Body of pancreas (tissue), 4 donors: ENCODE data around the gene GLIS1. TPM values are rescaled to one million over a fixed set of nuclear protein-coding genes. Genes with fewer than 3 reads are reported as not detected.

Experiments used
- ATAC-seq: fragments of 150-250 bp; one replicate; pipeline ENCODE4 v1.9.1; 2016
- DNase-seq, 4 donors: peaks; one replicate each; pipeline ENCODE4 v3.0.0-alpha.2; 2019
- H3K27ac ChIP-seq, 4 donors: fragments of 200-600 bp; sonication (generic); 1 replicate in 3 of 4; 2 replicates in 1 of 4; pipeline versions ENCODE4 v1.5.1 to v1.6.1; 2016 to 2019; ENCODE audit warnings: mild to moderate bottlenecking in 1 of 4, mixed read lengths in 1 of 4, moderate library complexity in 1 of 4
- H3K27me3 ChIP-seq, 2 donors: fragments of 200-600 bp; sonication (generic); one replicate each; pipeline ENCODE4 v1.6.0; 2016; ENCODE audit warnings: mild to moderate bottlenecking in 1 of 2
- H3K36me3 ChIP-seq, 2 donors: fragments of 200-600 bp; sonication (generic); replicated peaks in 1 of 2; 2 replicates each; pipeline ENCODE4 v1.5.1; 2016; ENCODE audit warnings: low read depth in 2 of 2; ENCODE audit not compliant: insufficient read depth in 1 of 2
- H3K4me1 ChIP-seq: fragments of 200-600 bp; sonication (generic); one replicate; pipeline ENCODE4 v1.6.0; 2016
- H3K4me3 ChIP-seq, 2 donors: fragments of 200-600 bp; sonication (generic); 1 replicate in 1 of 2; 2 replicates in 1 of 2; pipeline ENCODE4 v1.5.1; 2016 to 2019
- H3K9me3 ChIP-seq, 3 donors: fragments of 200-600 bp; sonication (generic); 1 replicate in 2 of 3; 2 replicates in 1 of 3; pipeline ENCODE4 v1.5.1; 2016
- CTCF ChIP-seq, 7 experiments: fragments of 450-650 bp in 4 of 7; fragments of 200-600 bp in 3 of 7; sonication (generic) in 3 of 7; IDR thresholded peaks; one replicate each; pipeline ENCODE4 v1.5.1; 2016 to 2019; ENCODE audit warnings: antibody characterized with exemption in 7 of 7
- POLR2A ChIP-seq, 3 donors: fragments of 450-650 bp; IDR thresholded peaks; one replicate each; pipeline ENCODE4 v1.6.1; 2016; ENCODE audit warnings: antibody characterized with exemption in 3 of 3, mild to moderate bottlenecking in 2 of 3
- WGBS, 2 donors: methylation state at CpG; one replicate each; pipeline ENCODE4 v1.1.5; 2017; 5-methylcytosine and 5-hydroxymethylcytosine counted together
- intact Hi-C: fragments of 100-400 bp; cut with DNase I; formaldehyde crosslinking; loops from one replicate; pipeline ENCODE4 v1.15.1; 2023
- total RNA-seq, 2 donors: library from RNA; depleted of rRNA; stranded (reverse); fragments of >200 nt; gene quantifications; one replicate each; pipeline ENCODE4 v1.1.0, GENCODE V29; 2016

The GLIS1 gene
- total RNA-seq, 2 donors from 2014 or later: 0.33 TPM; not detected in 1

DNA sequence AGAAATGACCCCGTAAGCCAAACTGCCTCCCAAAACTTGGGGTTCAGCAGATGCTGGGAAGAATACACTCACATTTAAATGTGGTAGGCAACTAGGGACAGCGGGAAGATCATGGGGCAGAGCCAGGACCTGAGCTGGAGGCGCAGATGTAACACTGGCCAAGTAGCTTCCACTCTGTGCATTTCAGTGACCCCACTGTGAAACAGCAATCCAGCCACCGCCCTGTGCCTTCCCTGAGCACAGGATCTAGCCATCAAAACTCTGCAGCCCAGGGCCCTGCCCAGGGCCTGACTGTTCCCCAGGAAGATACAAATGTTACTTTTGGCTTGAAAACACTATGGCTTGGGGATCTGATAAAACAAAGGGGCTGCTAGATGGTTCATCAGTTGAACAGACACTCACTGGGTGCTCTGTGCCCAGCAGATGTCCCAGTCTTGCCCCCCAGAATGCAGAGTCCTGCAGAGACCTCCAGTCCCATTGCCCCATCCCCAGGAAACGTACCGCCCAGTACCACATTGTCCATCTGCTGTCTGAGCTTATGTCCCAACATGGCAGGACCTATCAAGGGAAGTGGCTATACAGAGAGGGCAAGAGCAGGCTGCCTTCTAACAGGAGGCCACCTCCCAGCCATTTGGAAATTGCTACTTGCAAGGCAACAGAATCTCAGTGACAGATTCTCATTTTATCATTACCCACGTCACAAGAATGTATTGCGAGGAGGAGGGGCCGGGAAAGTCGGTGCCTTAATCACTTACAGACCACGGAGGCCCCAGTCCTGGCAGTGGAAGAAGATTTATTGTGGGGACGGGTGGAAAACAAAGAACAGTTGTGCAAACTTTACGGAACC, 155.7 kb downstream of the GLIS1 start:
- peak in 1 of 4 donors; percentile 9 for DNase-seq
- WGBS, 2 donors: 82 to 90% methylated on average over 12 to 13 of the region's 13 CpGs

DNA sequence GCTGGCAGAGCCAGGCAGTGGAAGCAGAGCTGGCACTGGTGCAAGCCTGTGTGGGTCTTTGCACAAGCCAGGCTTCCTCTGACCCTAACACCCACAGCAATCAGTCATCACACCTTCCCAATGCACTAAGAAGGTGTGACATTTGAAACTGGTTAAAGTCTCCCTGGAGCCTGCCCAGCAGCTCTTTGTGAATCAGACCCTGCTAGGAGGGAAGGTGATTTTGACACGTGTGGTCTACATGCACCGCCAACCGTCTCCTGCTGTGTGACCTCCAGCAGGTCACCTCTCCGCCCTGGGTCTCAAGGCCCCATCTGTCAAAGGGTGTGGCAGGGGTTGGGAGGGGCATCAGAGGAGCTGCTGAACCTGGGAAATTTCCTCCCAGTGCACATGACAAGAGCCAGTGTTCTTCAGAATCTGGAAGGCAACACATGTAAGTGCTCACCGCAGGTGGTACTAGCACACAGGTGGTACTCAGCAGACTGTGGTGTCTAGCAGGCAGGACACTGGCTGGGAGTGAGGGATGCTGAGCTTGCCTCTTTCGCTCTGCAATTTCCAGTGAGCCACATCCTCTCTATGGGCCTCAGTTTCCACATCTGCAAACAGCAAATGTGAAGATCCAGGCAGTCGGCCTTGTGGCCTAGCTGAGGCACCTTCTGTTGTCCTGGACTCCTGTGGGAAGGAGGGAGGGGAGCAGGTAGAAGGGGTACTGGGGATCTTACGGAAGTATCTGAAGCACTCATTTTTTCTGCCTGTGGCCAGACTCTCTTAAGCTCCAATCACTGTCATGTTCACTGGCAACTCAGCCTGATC, 156.5 kb downstream of the GLIS1 start:
- WGBS, 2 donors: 66 to 70% methylated on average over 3 to 8 of the region's 8 CpGs
- no peaks in the 10 kb centered on the region for H3K36me3 ChIP-seq
- TF ChIP-seq POLR2A (IDR thresholded peaks at IDR 0.05) (no peak), CTCF (IDR thresholded peaks at IDR 0.05) (no peak)
- H3K4me1 ChIP-seq: peaks cover 16% of the 10 kb centered on the region
- peak overlapping the region in 2 of 4 donors; percentile 38 to 52 for H3K27ac ChIP-seq
- ATAC-seq: peak; percentile 74
- H3K9me3 ChIP-seq: no peaks in the 10 kb centered on the region
- intact Hi-C loops: no loop called here
- no peak overlapping the region for H3K4me3 ChIP-seq
- H3K27me3 ChIP-seq: no peaks in the 10 kb centered on the region
- DNase-seq: peak; percentile 22 to 60 (median 50)

More for the DNA sequence above, 155.7 kb downstream of the GLIS1 start:
- Histone ChIP-seq H3K4me3 (no peak overlapping the region), H3K27me3 (no peaks in the 10 kb centered on the region), H3K27ac (peak overlapping the region in 1 of 4 donors; percentile 52), H3K4me1 (peaks cover 16% of the 10 kb centered on the region), H3K36me3 (no peaks in the 10 kb centered on the region), H3K9me3 (no peaks in the 10 kb centered on the region)
- ATAC-seq: no peak
- TF ChIP-seq POLR2A (IDR thresholded peaks at IDR 0.05) (no peak), CTCF (IDR thresholded peaks at IDR 0.05) (no peak)
- intact Hi-C loops: no loop called here

GRCh38 chr1:53581476-53581875, 157.5 kb downstream of the GLIS1 start:
- Histone ChIP-seq H3K9me3 (no peaks in the 10 kb centered on the region), H3K4me1 (peaks cover 16% of the 10 kb centered on the region), H3K36me3 (no peaks in the 10 kb centered on the region), H3K4me3 (no peak overlapping the region), H3K27ac (peak overlapping the region in 2 of 4 donors; percentile 30 to 52), H3K27me3 (no peaks in the 10 kb centered on the region)
- TF ChIP-seq POLR2A (IDR thresholded peaks at IDR 0.05) (no peak), CTCF (IDR thresholded peaks at IDR 0.05) (no peak)
- WGBS, 2 donors: 91 to 92% methylated on average over 4 of the region's 4 CpGs
- peak in 1 of 4 donors; percentile 5 for DNase-seq
- no peak for ATAC-seq
- intact Hi-C loops: no loop called here

DNA sequence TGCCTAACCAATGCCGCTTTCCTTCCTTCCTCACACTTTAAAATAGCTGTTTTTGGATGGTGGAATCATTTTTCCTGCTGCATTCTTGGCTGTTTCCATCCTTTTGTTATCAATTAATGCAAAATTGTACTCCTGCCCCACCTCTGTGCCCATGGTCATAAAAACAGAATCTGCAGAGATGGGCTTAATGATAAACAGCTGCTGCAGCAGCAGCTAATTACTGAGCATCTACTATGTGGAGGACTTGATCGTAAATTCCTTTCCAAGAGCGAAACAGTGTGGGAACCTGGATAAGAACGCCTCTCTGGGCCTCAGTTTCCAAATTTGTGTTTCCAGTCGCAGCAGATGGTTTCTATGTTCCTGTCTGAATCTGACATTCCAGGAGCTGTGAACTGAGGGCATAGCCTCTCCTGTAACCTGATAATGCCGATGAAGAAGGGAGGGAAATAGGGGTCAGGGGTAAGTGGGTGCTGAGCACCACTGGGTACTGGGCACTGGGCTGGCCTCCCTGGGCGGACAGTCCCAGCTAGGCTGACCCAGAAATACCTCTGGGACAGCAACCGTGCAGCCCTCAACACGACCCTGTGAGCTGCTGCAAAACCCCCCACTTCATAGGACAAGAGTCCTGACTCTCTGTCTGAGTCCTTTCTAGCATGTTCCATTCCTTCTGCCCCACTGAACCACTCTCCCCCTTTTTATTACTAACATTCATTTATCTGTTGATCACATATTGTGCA, 158.1 kb downstream of the GLIS1 start:
- Histone ChIP-seq H3K27ac (no peak overlapping the region), H3K4me3 (no peak overlapping the region), H3K27me3 (no peaks in the 10 kb centered on the region), H3K36me3 (no peaks in the 10 kb centered on the region), H3K9me3 (no peaks in the 10 kb centered on the region), H3K4me1 (peaks cover 16% of the 10 kb centered on the region)
- DNase-seq: peak in 1 of 4 donors; percentile 2
- WGBS, 2 donors: 79 to 84% methylated on average over 9 of the region's 9 CpGs
- intact Hi-C loops: no loop called here
- ATAC-seq: no peak
- TF ChIP-seq POLR2A (IDR thresholded peaks at IDR 0.05) (no peak), CTCF (IDR thresholded peaks at IDR 0.05) (no peak)
